HepG2 (cell line): ENCODE results near the gene STEAP3. TPM values are rescaled to one million over a fixed set of nuclear protein-coding genes. Genes with fewer than 3 reads are reported as not detected.

Experiments used
- ATAC-seq: fragments of 200-7000 bp; cut with Tn5 transposase; 3 replicates; pipeline ENCODE4 v1.9.1; 2020; ENCODE audit warnings: mild to moderate bottlenecking, moderate library complexity
- BruUV-seq: library from RNA; stranded (reverse); fragments of 400-500 nt; replicated peaks from 2 replicates; lab custom pipeline; 2021; lab: Mats Ljungman, UMichigan
- CTCF ChIA-PET: fragments of 300-600 bp; formaldehyde crosslinking; extraction: SDS; loops from one replicate; lab custom pipeline; 2021; ENCODE audit warnings: low total read pairs, inconsistent platforms, low intra/inter-chr PET ratio; lab: Yijun Ruan, JAX
- POLR2A ChIA-PET: fragments of 350-600 bp; sonication (Branson Sonifier 250); formaldehyde crosslinking; loops from one replicate; lab custom pipeline; 2020; ENCODE audit warnings: antibody characterized with exemption, inconsistent platforms; lab: Yijun Ruan, JAX
- DNase-seq: peaks from one replicate; pipeline ENCODE4 v3.0.0-alpha.2; 2015; ENCODE audit warnings: low spot score
- FAIRE-seq: peaks from 3 replicates; lab custom pipeline; 2011; peaks lifted over from hg19 to GRCh38; lab: Jason Lieb, UNC
- H2AFZ ChIP-seq: one replicate; pipeline ENCODE4 v1.6.1; 2011; ENCODE audit warnings: low read length, inconsistent platforms
- H3K27ac ChIP-seq: fragments of 300-600 bp; 3 replicates; pipeline ENCODE4 v1.8.0; 2011; ENCODE audit warnings: mixed run types, mild to moderate bottlenecking, mixed read lengths, low read length, inconsistent platforms; ENCODE audit not compliant: insufficient read depth; ENCODE audit errors: extremely low read length
- H3K27me3 ChIP-seq, 2 experiments: fragments of 200-600 bp in 1 of 2; 2 replicates in 1 of 2; 3 replicates in 1 of 2; pipeline versions ENCODE4 v1.6.0 to v1.8.0; 2011; ENCODE audit warnings: low read length in 2 of 2, mild to moderate bottlenecking in 2 of 2, moderate library complexity in 2 of 2, inconsistent platforms in 1 of 2; ENCODE audit not compliant: insufficient read depth in 2 of 2, control insufficient read depth in 1 of 2
- H3K36me3 ChIP-seq, 2 experiments: fragments of 200-600 bp in 1 of 2; replicated peaks in 1 of 2; 2 replicates in 1 of 2; 3 replicates in 1 of 2; pipeline versions ENCODE4 v1.5.1 to v1.8.0; 2011; ENCODE audit warnings: low read length in 2 of 2, inconsistent platforms in 1 of 2; ENCODE audit not compliant: insufficient read depth in 2 of 2, control insufficient read depth in 1 of 2
- H3K4me1 ChIP-seq: 2 replicates; pipeline ENCODE4 v1.5.1; 2012; ENCODE audit warnings: low read length, inconsistent platforms; ENCODE audit not compliant: insufficient read depth
- H3K4me2 ChIP-seq: 2 replicates; pipeline ENCODE4 v1.6.0; 2011; ENCODE audit warnings: low read depth, low read length, inconsistent platforms
- H3K4me3 ChIP-seq, 3 experiments: fragments of 200-600 bp in 1 of 3; sonication (generic), shearing (Covaris generic) in 1 of 3; replicated peaks in 1 of 3; 2 replicates each; pipeline ENCODE4 v1.5.1; 2011 to 2016; ENCODE audit warnings: low read length in 3 of 3, inconsistent platforms in 2 of 3, low read depth in 2 of 3, mild to moderate bottlenecking in 2 of 3, control low read depth in 1 of 3, mixed read lengths in 1 of 3; ENCODE audit not compliant: insufficient read depth in 1 of 3
- H3K79me2 ChIP-seq: one replicate; pipeline ENCODE4 v1.6.1; 2011; ENCODE audit warnings: low read length, inconsistent platforms; ENCODE audit not compliant: insufficient read depth
- H3K9ac ChIP-seq: 2 replicates; pipeline ENCODE4 v1.6.0; 2011; ENCODE audit warnings: mild to moderate bottlenecking, low read depth, low read length, inconsistent platforms; ENCODE audit not compliant: insufficient read depth
- H3K9me3 ChIP-seq: 2 replicates; pipeline ENCODE4 v1.5.1; 2012; ENCODE audit warnings: mild to moderate bottlenecking, low read length
- H4K20me1 ChIP-seq: 2 replicates; pipeline ENCODE4 v1.6.0; 2011; ENCODE audit warnings: inconsistent platforms, mild to moderate bottlenecking, low read length, moderate library complexity; ENCODE audit not compliant: insufficient read depth
- KAT2B ChIP-seq: fragments of 150-350 bp; IDR thresholded peaks from 2 replicates; pipeline ENCODE4 v1.6.1; 2014; ENCODE audit warnings: low read depth, low read length, borderline replicate concordance
- ONECUT2 ChIP-seq: sonication (generic); formaldehyde crosslinking; IDR thresholded peaks from 2 replicates; pipeline ENCODE4 v1.4.0; 2020; ENCODE audit warnings: missing genetic modification reagents
- THYN1 ChIP-seq: sonication (generic); formaldehyde crosslinking; IDR thresholded peaks from 2 replicates; pipeline ENCODE4 v1.8.1; 2023; ENCODE audit warnings: low read depth, mild to moderate bottlenecking, moderate library complexity, missing genetic modification reagents, borderline replicate concordance
- YY1 ChIP-seq: IDR thresholded peaks from 2 replicates; pipeline ENCODE4 v1.6.1; 2011; ENCODE audit warnings: low read length, low read depth, moderate library complexity, mild to moderate bottlenecking; ENCODE audit not compliant: insufficient read depth, insufficient replicate concordance
- ZBTB38 ChIP-seq: sonication (generic); formaldehyde crosslinking; IDR thresholded peaks from 2 replicates; pipeline ENCODE4 v1.5.1; 2020; ENCODE audit warnings: mild to moderate bottlenecking, missing genetic modification reagents
- ZNF232 ChIP-seq: sonication (generic); formaldehyde crosslinking; IDR thresholded peaks from 2 replicates; pipeline ENCODE4 v1.4.0; 2020; ENCODE audit warnings: missing genetic modification reagents, borderline replicate concordance
- ZNF547 ChIP-seq: sonication (generic); formaldehyde crosslinking; IDR thresholded peaks from 2 replicates; pipeline ENCODE4 v1.5.1; 2020; ENCODE audit warnings: mild to moderate bottlenecking, missing genetic modification reagents
- WGBS: methylation state at CpG from one replicate; pipeline ENCODE4 v1.1.6; 2017; ENCODE audit warnings: low lambda C conversion rate; 5-methylcytosine and 5-hydroxymethylcytosine counted together
- in situ Hi-C: cut with HindIII; loops from 2 replicates; pipeline ENCODE4 v1.10.0; 2017; ENCODE audit warnings: low pct_unique_long_range_greater_than_20kb; ENCODE audit not compliant: extremely low pct_ligation_motif_present
- intact Hi-C: fragments of 100-400 bp; cut with micrococcal nuclease; formaldehyde crosslinking; loops from one replicate; pipeline ENCODE4 v1.10.0; 2022; ENCODE audit not compliant: unreplicated experiment
- polyA plus RNA-seq, 8 experiments: library from polyadenylated mRNA; depleted of rRNA in 3 of 8; stranded (reverse) in 7 of 8; unstranded in 1 of 8; fragments of >200 nt; fragmentation: Illumina TruSeq in 4 of 8; extraction: Trizol in 4 of 8; gene quantifications; 2 replicates each; pipeline versions ENCODE4 v1.2.1 to v1.2.3, GENCODE V29; 2011 to 2016; ENCODE audit warnings: low read depth in 4 of 8, missing spikeins in 1 of 8, mixed read lengths in 1 of 8; ENCODE audit not compliant: insufficient read depth in 1 of 8
- total RNA-seq, 5 experiments: library from RNA; depleted of rRNA; stranded (reverse); fragments of >200 nt; fragmentation: Illumina TruSeq; extraction: Trizol; gene quantifications; 2 replicates each; pipeline ENCODE4 v1.2.3, GENCODE V29; 2016; ENCODE audit warnings: low read depth in 1 of 5
- TF ChIP-seq, protein P1 (sequence below): sonication (generic); formaldehyde crosslinking; IDR thresholded peaks from 2 replicates; pipeline ENCODE4 v1.5.0; 2020; ENCODE audit warnings: mild to moderate bottlenecking, missing genetic modification reagents
- TF ChIP-seq, protein P2 (sequence below): sonication (generic); formaldehyde crosslinking; IDR thresholded peaks from 2 replicates; pipeline ENCODE4 v1.4.0; 2020; ENCODE audit warnings: mild to moderate bottlenecking, missing genetic modification reagents, borderline replicate concordance
- TF ChIP-seq, protein P3 (sequence below): sonication (generic); formaldehyde crosslinking; IDR thresholded peaks from 2 replicates; pipeline ENCODE4 v1.5.1; 2020; ENCODE audit warnings: mild to moderate bottlenecking, missing genetic modification reagents, borderline replicate concordance

Gene STEAP3
- total and polyA plus RNA-seq, 2 of the 13 experiments (the other 11 are each of a cell fraction or from before 2014, with no cell fraction given), result 7.3 to 21.1 TPM

DNA sequence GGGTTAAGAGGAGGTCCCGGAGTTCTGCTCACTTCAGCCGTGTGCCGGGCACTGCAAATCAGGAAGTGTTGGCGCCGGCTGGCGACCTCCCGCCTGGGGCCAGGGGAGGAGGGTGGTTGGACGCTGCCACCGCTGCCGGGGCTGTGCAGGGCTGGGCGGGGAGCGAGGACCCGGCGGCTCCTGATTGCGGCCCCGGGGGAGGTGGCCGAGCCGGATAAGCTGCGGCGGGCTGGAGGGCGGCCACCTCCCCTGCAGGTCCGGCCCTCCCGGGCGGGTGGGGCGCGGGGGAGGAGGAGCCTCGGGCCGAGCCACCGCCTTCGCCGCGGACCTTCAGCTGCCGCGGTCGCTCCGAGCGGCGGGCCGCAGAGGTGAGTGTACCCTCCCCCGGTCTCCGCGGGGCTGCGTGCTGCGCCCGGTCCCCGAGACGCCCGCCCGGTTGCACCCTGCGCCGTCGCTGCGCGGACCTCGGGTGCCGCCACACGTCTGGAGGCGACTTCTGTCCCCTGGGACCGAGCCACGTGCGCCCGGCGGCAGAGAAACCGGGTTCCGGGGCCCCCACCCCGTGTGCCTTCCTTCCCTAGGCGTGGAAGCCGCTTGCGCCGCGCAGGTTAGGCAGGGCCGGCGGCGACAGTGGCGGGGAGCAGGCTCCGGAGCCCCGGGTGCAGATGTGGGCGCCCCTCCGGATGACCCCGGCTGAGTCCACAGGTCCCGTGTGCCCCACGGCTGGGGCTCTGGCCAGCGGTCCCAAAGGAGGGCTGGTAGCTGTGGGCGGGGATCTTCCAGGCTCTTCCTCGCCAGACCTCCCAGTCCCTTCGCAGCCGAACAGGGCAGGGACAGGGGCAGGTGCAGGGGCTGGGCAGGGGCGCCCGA is at the start of gene STEAP3 (continued):
- TF ChIP-seq, protein P1, sequence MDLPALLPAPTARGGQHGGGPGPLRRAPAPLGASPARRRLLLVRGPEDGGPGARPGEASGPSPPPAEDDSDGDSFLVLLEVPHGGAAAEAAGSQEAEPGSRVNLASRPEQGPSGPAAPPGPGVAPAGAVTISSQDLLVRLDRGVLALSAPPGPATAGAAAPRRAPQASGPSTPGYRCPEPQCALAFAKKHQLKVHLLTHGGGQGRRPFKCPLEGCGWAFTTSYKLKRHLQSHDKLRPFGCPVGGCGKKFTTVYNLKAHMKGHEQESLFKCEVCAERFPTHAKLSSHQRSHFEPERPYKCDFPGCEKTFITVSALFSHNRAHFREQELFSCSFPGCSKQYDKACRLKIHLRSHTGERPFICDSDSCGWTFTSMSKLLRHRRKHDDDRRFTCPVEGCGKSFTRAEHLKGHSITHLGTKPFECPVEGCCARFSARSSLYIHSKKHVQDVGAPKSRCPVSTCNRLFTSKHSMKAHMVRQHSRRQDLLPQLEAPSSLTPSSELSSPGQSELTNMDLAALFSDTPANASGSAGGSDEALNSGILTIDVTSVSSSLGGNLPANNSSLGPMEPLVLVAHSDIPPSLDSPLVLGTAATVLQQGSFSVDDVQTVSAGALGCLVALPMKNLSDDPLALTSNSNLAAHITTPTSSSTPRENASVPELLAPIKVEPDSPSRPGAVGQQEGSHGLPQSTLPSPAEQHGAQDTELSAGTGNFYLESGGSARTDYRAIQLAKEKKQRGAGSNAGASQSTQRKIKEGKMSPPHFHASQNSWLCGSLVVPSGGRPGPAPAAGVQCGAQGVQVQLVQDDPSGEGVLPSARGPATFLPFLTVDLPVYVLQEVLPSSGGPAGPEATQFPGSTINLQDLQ, result peak; percentile 78; the same call in 1 of the 2 replicates
- no peak for TF ChIP-seq KAT2B
- TF ChIP-seq YY1, result no peak
- TF ChIP-seq THYN1 (CRISPR knock-in tag), result no peak

DNA sequence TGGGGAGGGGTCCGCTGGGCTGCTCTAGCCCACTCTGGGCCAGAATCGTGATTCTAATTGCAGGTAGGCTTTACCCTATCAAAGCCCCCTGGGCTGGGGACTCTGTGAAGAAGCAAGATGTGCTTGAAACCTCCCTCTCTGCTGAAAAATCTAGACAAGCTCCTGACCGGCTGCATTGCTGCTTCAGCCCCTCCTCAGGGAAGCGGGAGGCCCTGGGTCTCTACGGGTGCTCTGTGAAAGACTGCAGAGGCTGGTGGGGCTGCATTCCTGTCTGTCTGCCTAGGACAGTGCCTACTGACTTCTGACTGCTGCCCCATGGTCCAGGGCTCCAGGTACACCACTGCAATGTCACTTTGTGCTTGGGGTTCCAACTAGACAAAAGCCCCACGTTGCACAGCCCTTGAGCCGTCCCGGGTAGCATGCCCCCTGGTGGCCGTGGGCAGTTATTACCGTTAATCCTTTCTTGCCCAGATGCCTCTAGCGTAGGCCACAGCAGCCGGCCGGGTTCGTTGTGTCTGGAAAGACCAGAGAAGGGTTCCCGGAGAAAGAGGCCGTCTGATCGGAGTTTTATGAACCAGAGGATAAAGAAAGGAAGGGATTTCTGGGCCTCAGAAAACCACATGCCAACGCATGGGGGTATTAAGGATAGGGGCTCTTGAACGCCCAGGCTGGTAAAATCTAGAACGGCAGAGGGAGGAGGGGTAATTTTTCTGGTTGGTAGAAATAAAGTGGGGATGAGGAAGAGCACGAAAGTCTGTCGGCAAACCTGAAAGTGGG is 49.2 kb upstream of the STEAP3 start:
- H3K27ac ChIP-seq, result no peak overlapping the region
- CTCF ChIA-PET, result interaction anchor here (1.1 to 3.1 kb wide), 3 partner anchors 146 to 292 kb away, joined by 4 to 23 read pairs (median 14); no protein-coding TSS in a partner anchor
- no peak overlapping the region for H3K9ac ChIP-seq
- intact Hi-C loops, result loop anchor here (1.0 to 2.0 kb wide), 3 partner anchors 146 to 293 kb away; no protein-coding TSS in a partner anchor
- in situ Hi-C loops, result loop anchor here (5.0 kb wide), 1 partner anchor 162 kb away; no protein-coding TSS in a partner anchor
- FAIRE-seq (peak; percentile 88), DNase-seq (peak; percentile 37), ATAC-seq (peak; percentile 93)
- H3K36me3 ChIP-seq, result no peaks in the 10 kb centered on the region
- no peaks in the 10 kb centered on the region for H3K79me2 ChIP-seq
- no peak overlapping the region for H3K4me2 ChIP-seq
- BruUV-seq, result no TSS peak
- H3K4me3 ChIP-seq, result no peak overlapping the region
- 26% methylated on average over 22 of the region's 22 CpGs for WGBS
- no peak overlapping the region for H2AFZ ChIP-seq
- POLR2A ChIA-PET, result no interaction called here
- H3K9me3 ChIP-seq, result no peaks in the 10 kb centered on the region
- H3K4me1 ChIP-seq, result no peaks in the 10 kb centered on the region
- peaks cover 0 to 23% of the 10 kb centered on the region in 2 experiments; a peak in 1 of 5 replicates for H3K27me3 ChIP-seq
- no peaks in the 10 kb centered on the region for H4K20me1 ChIP-seq
- TF ChIP-seq, protein P2, sequence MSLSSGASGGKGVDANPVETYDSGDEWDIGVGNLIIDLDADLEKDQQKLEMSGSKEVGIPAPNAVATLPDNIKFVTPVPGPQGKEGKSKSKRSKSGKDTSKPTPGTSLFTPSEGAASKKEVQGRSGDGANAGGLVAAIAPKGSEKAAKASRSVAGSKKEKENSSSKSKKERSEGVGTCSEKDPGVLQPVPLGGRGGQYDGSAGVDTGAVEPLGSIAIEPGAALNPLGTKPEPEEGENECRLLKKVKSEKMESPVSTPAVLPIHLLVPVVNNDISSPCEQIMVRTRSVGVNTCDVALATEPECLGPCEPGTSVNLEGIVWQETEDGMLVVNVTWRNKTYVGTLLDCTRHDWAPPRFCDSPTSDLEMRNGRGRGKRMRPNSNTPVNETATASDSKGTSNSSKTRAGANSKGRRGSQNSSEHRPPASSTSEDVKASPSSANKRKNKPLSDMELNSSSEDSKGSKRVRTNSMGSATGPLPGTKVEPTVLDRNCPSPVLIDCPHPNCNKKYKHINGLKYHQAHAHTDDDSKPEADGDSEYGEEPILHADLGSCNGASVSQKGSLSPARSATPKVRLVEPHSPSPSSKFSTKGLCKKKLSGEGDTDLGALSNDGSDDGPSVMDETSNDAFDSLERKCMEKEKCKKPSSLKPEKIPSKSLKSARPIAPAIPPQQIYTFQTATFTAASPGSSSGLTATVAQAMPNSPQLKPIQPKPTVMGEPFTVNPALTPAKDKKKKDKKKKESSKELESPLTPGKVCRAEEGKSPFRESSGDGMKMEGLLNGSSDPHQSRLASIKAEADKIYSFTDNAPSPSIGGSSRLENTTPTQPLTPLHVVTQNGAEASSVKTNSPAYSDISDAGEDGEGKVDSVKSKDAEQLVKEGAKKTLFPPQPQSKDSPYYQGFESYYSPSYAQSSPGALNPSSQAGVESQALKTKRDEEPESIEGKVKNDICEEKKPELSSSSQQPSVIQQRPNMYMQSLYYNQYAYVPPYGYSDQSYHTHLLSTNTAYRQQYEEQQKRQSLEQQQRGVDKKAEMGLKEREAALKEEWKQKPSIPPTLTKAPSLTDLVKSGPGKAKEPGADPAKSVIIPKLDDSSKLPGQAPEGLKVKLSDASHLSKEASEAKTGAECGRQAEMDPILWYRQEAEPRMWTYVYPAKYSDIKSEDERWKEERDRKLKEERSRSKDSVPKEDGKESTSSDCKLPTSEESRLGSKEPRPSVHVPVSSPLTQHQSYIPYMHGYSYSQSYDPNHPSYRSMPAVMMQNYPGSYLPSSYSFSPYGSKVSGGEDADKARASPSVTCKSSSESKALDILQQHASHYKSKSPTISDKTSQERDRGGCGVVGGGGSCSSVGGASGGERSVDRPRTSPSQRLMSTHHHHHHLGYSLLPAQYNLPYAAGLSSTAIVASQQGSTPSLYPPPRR, result no peak
- TF ChIP-seq ZBTB38 (CRISPR knock-in tag), result no peak
- peak; percentile 26 for TF ChIP-seq YY1
- TF ChIP-seq ONECUT2 (CRISPR knock-in tag), result no peak
- TF ChIP-seq ZNF232 (CRISPR knock-in tag), result no peak
- TF ChIP-seq ZNF547 (CRISPR knock-in tag), result 0 out of 2 replicates have a peak, but pooled peaks have one; percentile 40
- TF ChIP-seq, protein P3, sequence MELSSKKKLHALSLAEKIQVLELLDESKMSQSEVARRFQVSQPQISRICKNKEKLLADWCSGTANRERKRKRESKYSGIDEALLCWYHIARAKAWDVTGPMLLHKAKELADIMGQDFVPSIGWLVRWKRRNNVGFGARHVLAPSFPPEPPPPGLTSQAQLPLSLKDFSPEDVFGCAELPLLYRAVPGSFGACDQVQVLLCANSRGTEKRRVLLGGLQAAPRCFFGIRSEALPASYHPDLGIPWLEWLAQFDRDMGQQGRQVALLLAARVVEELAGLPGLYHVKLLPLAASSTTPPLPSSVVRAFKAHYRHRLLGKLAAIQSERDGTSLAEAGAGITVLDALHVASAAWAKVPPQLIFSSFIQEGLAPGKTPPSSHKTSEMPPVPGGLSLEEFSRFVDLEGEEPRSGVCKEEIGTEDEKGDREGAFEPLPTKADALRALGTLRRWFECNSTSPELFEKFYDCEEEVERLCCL (CRISPR knock-in tag), result no peak
